HepG2 (cell line): ENCODE data around the gene TEX19. TPM values are rescaled to one million over a fixed set of nuclear protein-coding genes. Genes with fewer than 3 reads are reported as not detected.

Experiments used
- ATAC-seq: fragments of 200-7000 bp; cut with Tn5 transposase; 3 replicates; pipeline ENCODE4 v1.9.1; 2020; ENCODE audit warnings: mild to moderate bottlenecking, moderate library complexity
- BruUV-seq: library from RNA; stranded (reverse); fragments of 400-500 nt; replicated peaks from 2 replicates; lab custom pipeline; 2021; lab: Mats Ljungman, UMichigan
- CTCF ChIA-PET: fragments of 300-600 bp; formaldehyde crosslinking; extraction: SDS; loops from one replicate; lab custom pipeline; 2021; ENCODE audit warnings: low total read pairs, inconsistent platforms, low intra/inter-chr PET ratio; lab: Yijun Ruan, JAX
- POLR2A ChIA-PET: fragments of 350-600 bp; sonication (Branson Sonifier 250); formaldehyde crosslinking; loops from one replicate; lab custom pipeline; 2020; ENCODE audit warnings: antibody characterized with exemption, inconsistent platforms; lab: Yijun Ruan, JAX
- DNase-seq: peaks from one replicate; pipeline ENCODE4 v3.0.0-alpha.2; 2015; ENCODE audit warnings: low spot score
- FAIRE-seq: peaks from 3 replicates; lab custom pipeline; 2011; peaks lifted over from hg19 to GRCh38; lab: Jason Lieb, UNC
- H2AFZ ChIP-seq: one replicate; pipeline ENCODE4 v1.6.1; 2011; ENCODE audit warnings: low read length, inconsistent platforms
- H3K27ac ChIP-seq: fragments of 300-600 bp; 3 replicates; pipeline ENCODE4 v1.8.0; 2011; ENCODE audit warnings: mixed run types, mild to moderate bottlenecking, mixed read lengths, low read length, inconsistent platforms; ENCODE audit not compliant: insufficient read depth; ENCODE audit errors: extremely low read length
- H3K27me3 ChIP-seq, 2 experiments: fragments of 200-600 bp in 1 of 2; 2 replicates in 1 of 2; 3 replicates in 1 of 2; pipeline versions ENCODE4 v1.6.0 to v1.8.0; 2011; ENCODE audit warnings: low read length in 2 of 2, mild to moderate bottlenecking in 2 of 2, moderate library complexity in 2 of 2, inconsistent platforms in 1 of 2; ENCODE audit not compliant: insufficient read depth in 2 of 2, control insufficient read depth in 1 of 2
- H3K36me3 ChIP-seq, 2 experiments: fragments of 200-600 bp in 1 of 2; replicated peaks in 1 of 2; 2 replicates in 1 of 2; 3 replicates in 1 of 2; pipeline versions ENCODE4 v1.5.1 to v1.8.0; 2011; ENCODE audit warnings: low read length in 2 of 2, inconsistent platforms in 1 of 2; ENCODE audit not compliant: insufficient read depth in 2 of 2, control insufficient read depth in 1 of 2
- H3K4me1 ChIP-seq: 2 replicates; pipeline ENCODE4 v1.5.1; 2012; ENCODE audit warnings: low read length, inconsistent platforms; ENCODE audit not compliant: insufficient read depth
- H3K4me2 ChIP-seq: 2 replicates; pipeline ENCODE4 v1.6.0; 2011; ENCODE audit warnings: low read depth, low read length, inconsistent platforms
- H3K4me3 ChIP-seq, 3 experiments: fragments of 200-600 bp in 1 of 3; sonication (generic), shearing (Covaris generic) in 1 of 3; replicated peaks in 1 of 3; 2 replicates each; pipeline ENCODE4 v1.5.1; 2011 to 2016; ENCODE audit warnings: low read length in 3 of 3, inconsistent platforms in 2 of 3, low read depth in 2 of 3, mild to moderate bottlenecking in 2 of 3, control low read depth in 1 of 3, mixed read lengths in 1 of 3; ENCODE audit not compliant: insufficient read depth in 1 of 3
- H3K79me2 ChIP-seq: one replicate; pipeline ENCODE4 v1.6.1; 2011; ENCODE audit warnings: low read length, inconsistent platforms; ENCODE audit not compliant: insufficient read depth
- H3K9ac ChIP-seq: 2 replicates; pipeline ENCODE4 v1.6.0; 2011; ENCODE audit warnings: mild to moderate bottlenecking, low read depth, low read length, inconsistent platforms; ENCODE audit not compliant: insufficient read depth
- H3K9me3 ChIP-seq: 2 replicates; pipeline ENCODE4 v1.5.1; 2012; ENCODE audit warnings: mild to moderate bottlenecking, low read length
- H4K20me1 ChIP-seq: 2 replicates; pipeline ENCODE4 v1.6.0; 2011; ENCODE audit warnings: inconsistent platforms, mild to moderate bottlenecking, low read length, moderate library complexity; ENCODE audit not compliant: insufficient read depth
- CHCHD3 ChIP-seq: sonication (generic); formaldehyde crosslinking; IDR thresholded peaks from 2 replicates; pipeline ENCODE4 v1.8.0; 2022; ENCODE audit warnings: mild to moderate bottlenecking, missing genetic modification reagents, moderate library complexity
- FOXC1 ChIP-seq: sonication (generic); formaldehyde crosslinking; IDR thresholded peaks from 2 replicates; pipeline ENCODE4 v1.8.0; 2022; ENCODE audit warnings: mild to moderate bottlenecking, missing genetic modification reagents, borderline replicate concordance
- GLI4 ChIP-seq: sonication (generic); formaldehyde crosslinking; IDR thresholded peaks from 2 replicates; pipeline ENCODE4 v1.5.1; 2020; ENCODE audit warnings: missing genetic modification reagents, mild to moderate bottlenecking, moderate library complexity, borderline replicate concordance
- IRF1 ChIP-seq: sonication (generic); formaldehyde crosslinking; IDR thresholded peaks from 2 replicates; pipeline ENCODE4 v1.4.0; 2020; ENCODE audit warnings: low read depth, mild to moderate bottlenecking, missing genetic modification reagents
- JUN ChIP-seq: sonication (generic); formaldehyde crosslinking; IDR thresholded peaks from 2 replicates; pipeline ENCODE4 v1.4.0; 2020; ENCODE audit warnings: mild to moderate bottlenecking, missing genetic modification reagents
- KLF9 ChIP-seq: IDR thresholded peaks from 2 replicates; pipeline ENCODE4 v1.6.1; 2016; ENCODE audit warnings: low read depth
- MAF1 ChIP-seq: sonication (generic); formaldehyde crosslinking; IDR thresholded peaks from 2 replicates; pipeline ENCODE4 v1.5.0; 2020; ENCODE audit warnings: missing genetic modification reagents, borderline replicate concordance
- MBD4 ChIP-seq: IDR thresholded peaks from 2 replicates; pipeline ENCODE4 v1.6.1; 2012; ENCODE audit warnings: low read length, inconsistent platforms, borderline replicate concordance
- MEIS2 ChIP-seq: sonication (generic); formaldehyde crosslinking; IDR thresholded peaks from 2 replicates; pipeline ENCODE4 v1.9.0; 2021; ENCODE audit warnings: mild to moderate bottlenecking, missing genetic modification reagents
- PBX3 ChIP-seq: sonication (generic); formaldehyde crosslinking; IDR thresholded peaks from 2 replicates; pipeline ENCODE4 v1.8.1; 2023; ENCODE audit warnings: missing genetic modification reagents, inconsistent platforms, borderline replicate concordance
- SOX6 ChIP-seq, 2 experiments: fragments of 450-650 bp in 1 of 2; sonication (generic) in 1 of 2; formaldehyde crosslinking in 1 of 2; IDR thresholded peaks; 2 replicates each; pipeline versions ENCODE4 v1.4.0 to v1.6.1; 2017 to 2020; ENCODE audit warnings: antibody characterized with exemption in 1 of 2, mild to moderate bottlenecking in 1 of 2, missing genetic modification reagents in 1 of 2
- TFDP1 ChIP-seq: IDR thresholded peaks from 2 replicates; pipeline ENCODE4 v1.6.1; 2016; ENCODE audit warnings: missing compliant biosample characterization, missing genetic modification reagents, borderline replicate concordance
- TMF1 ChIP-seq: sonication (generic); formaldehyde crosslinking; IDR thresholded peaks from 2 replicates; pipeline ENCODE4 v1.8.1; 2022; ENCODE audit warnings: low read depth, missing genetic modification reagents
- XRCC5 ChIP-seq: fragments of 200-400 bp; formaldehyde crosslinking; optimal IDR thresholded peaks from 2 replicates; pipeline ENCODE3; 2017; ENCODE audit warnings: mild to moderate bottlenecking, low read length
- ZNF235 ChIP-seq: sonication (generic); formaldehyde crosslinking; IDR thresholded peaks from 2 replicates; pipeline ENCODE4 v1.8.1; 2023; ENCODE audit warnings: mild to moderate bottlenecking, missing genetic modification reagents, borderline replicate concordance
- ZNF280D ChIP-seq: sonication (generic); formaldehyde crosslinking; IDR thresholded peaks from 2 replicates; pipeline ENCODE4 v1.5.1; 2020; ENCODE audit warnings: mild to moderate bottlenecking, missing genetic modification reagents
- ZNF644 ChIP-seq: IDR thresholded peaks from 2 replicates; pipeline ENCODE4 v1.6.1; 2016; ENCODE audit warnings: low read depth
- ZNF775 ChIP-seq: sonication (generic); formaldehyde crosslinking; IDR thresholded peaks from 2 replicates; pipeline ENCODE4 v1.4.0; 2020; ENCODE audit warnings: missing genetic modification reagents, mild to moderate bottlenecking, moderate library complexity, borderline replicate concordance
- WGBS: methylation state at CpG from one replicate; pipeline ENCODE4 v1.1.6; 2017; ENCODE audit warnings: low lambda C conversion rate; 5-methylcytosine and 5-hydroxymethylcytosine counted together
- in situ Hi-C: cut with HindIII; loops from 2 replicates; pipeline ENCODE4 v1.10.0; 2017; ENCODE audit warnings: low pct_unique_long_range_greater_than_20kb; ENCODE audit not compliant: extremely low pct_ligation_motif_present
- intact Hi-C: fragments of 100-400 bp; cut with micrococcal nuclease; formaldehyde crosslinking; loops from one replicate; pipeline ENCODE4 v1.10.0; 2022; ENCODE audit not compliant: unreplicated experiment
- polyA plus RNA-seq, 8 experiments: library from polyadenylated mRNA; depleted of rRNA in 3 of 8; stranded (reverse) in 7 of 8; unstranded in 1 of 8; fragments of >200 nt; fragmentation: Illumina TruSeq in 4 of 8; extraction: Trizol in 4 of 8; gene quantifications; 2 replicates each; pipeline versions ENCODE4 v1.2.1 to v1.2.3, GENCODE V29; 2011 to 2016; ENCODE audit warnings: low read depth in 4 of 8, missing spikeins in 1 of 8, mixed read lengths in 1 of 8; ENCODE audit not compliant: insufficient read depth in 1 of 8
- total RNA-seq, 5 experiments: library from RNA; depleted of rRNA; stranded (reverse); fragments of >200 nt; fragmentation: Illumina TruSeq; extraction: Trizol; gene quantifications; 2 replicates each; pipeline ENCODE4 v1.2.3, GENCODE V29; 2016; ENCODE audit warnings: low read depth in 1 of 5

Gene TEX19
- total and polyA plus RNA-seq, 2 of the 13 experiments (the other 11 are each of a cell fraction or from before 2014, with no cell fraction given), result 1.3 to 6.0 TPM

- 89% methylated on average over 7 of the region's 7 CpGs for WGBS
- FAIRE-seq, result no peak
- no peak for ATAC-seq
- ChIA-PET POLR2A (interaction anchor here (2.0 kb wide), 1 partner anchor 11 kb away, joined by 10 read pairs; no protein-coding TSS in a partner anchor), CTCF (no interaction called here)
- H3K4me3 ChIP-seq, result no peak overlapping the region
- no peaks in the 10 kb centered on the region for H3K9me3 ChIP-seq
- peak overlapping the region; percentile 11 for H3K27ac ChIP-seq
- in situ Hi-C loops (no loop called here), intact Hi-C loops (no loop called here)
- BruUV-seq, result no TSS peak
- H2AFZ ChIP-seq, result no peak overlapping the region
- no peak overlapping the region for H3K4me2 ChIP-seq
- H3K4me1 ChIP-seq, result peaks cover 79% of the 10 kb centered on the region
- no peaks in the 10 kb centered on the region for H4K20me1 ChIP-seq
- H3K36me3 ChIP-seq, result no peaks in the 10 kb centered on the region
- no peak for DNase-seq
- H3K27me3 ChIP-seq, result no peaks in the 10 kb centered on the region
- no peak overlapping the region for H3K9ac ChIP-seq
- TF ChIP-seq SOX6 (IDR thresholded peaks at IDR 0.05), result no peak
- TF ChIP-seq SOX6 (CRISPR knock-in tag; IDR thresholded peaks at IDR 0.05), result no peak
- no peak for TF ChIP-seq XRCC5
- TF ChIP-seq ZNF280D (CRISPR knock-in tag), result no peak
- TF ChIP-seq JUN (CRISPR knock-in tag), result no peak
- no peak for TF ChIP-seq CHCHD3 (CRISPR knock-in tag)
- TF ChIP-seq MAF1 (CRISPR knock-in tag), result no peak
- TF ChIP-seq MBD4, result no peak
- no peak for TF ChIP-seq KLF9 (CRISPR knock-in tag)
- no peak for TF ChIP-seq TFDP1 (CRISPR knock-in tag)
- no peak for TF ChIP-seq GLI4 (CRISPR knock-in tag)
- TF ChIP-seq ZNF235, result no peak
- no peak for TF ChIP-seq ZNF644
- TF ChIP-seq MEIS2 (CRISPR knock-in tag), result no peak
- no peak for TF ChIP-seq ZNF775
- no peak for TF ChIP-seq TMF1 (CRISPR knock-in tag)
- TF ChIP-seq IRF1 (CRISPR knock-in tag), result no peak
- TF ChIP-seq FOXC1, result no peak
- no peak for TF ChIP-seq PBX3 (CRISPR knock-in tag)
- no peaks in the 10 kb centered on the region for H3K79me2 ChIP-seq
Observed at GRCh38 chr17:82369211-82369610, 10.2 kb downstream of the TEX19 start.
